ENCODE measurements around the gene ZNF740. TPM values are rescaled to one million over a fixed set of nuclear protein-coding genes. Genes with fewer than 3 reads are reported as not detected.
A peak's percentile ranks its signal among the peaks of the same experiment; 100 is the strongest.

Gene ZNF740
- total RNA-seq, 2 experiments from 2014 or later, result 31.3 to 35.9 TPM

DNA sequence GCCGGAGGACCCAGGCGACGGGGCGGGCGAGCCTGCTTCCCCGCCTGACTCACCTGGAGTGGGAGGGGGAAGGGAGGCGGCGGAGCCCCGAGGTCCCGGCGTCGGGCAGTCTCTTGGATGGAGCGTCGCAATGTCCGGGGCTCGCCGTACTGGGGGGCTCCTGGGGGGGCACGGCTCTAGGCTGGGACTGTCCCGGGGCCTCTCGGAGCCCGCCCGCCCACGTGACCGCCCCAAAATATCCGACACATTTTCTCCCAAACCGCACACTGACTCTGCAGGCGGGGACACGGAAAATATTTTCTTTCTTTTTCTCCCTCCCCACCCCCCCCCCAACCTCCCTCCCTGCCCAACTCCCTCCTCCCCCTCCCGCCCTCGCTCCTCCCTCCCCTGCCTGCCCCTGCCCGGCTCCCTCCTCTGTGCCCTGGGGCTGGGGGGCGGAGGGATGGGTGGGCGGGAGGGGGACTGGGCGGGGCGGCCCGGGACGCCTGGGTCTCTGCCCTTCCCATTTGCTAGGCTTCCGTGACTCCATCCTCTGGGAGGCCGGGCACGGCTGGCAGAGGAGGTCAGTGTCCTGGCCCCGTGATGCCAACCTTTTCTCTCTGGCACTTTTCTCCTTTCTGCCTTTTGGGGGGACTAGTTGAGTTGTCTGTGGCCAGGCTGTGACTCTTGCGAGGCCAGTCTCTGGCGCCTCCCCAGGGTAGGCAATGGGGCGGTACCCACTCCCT, 51.6 kb downstream of the ZNF740 start, which contains the start of gene RARG:
Gene RARG, minus strand, starts transcription at position 289 of the 725 bp plus-strand sequence. CDS start 4,664 bp downstream, outside the sequence.
- Mint-ChIP-seq H3K36me3 (ENCODE audit: low read depth) (no peaks in the 10 kb centered on the region), H3K9me3 (no peaks in the 10 kb centered on the region), H3K4me1 (ENCODE audit: low read depth) (peaks cover 75% of the 10 kb centered on the region), H3K4me3 (peak within 1 kb of the TSS; percentile 81), H3K27me3 (no peaks in the 10 kb centered on the region), H3K27ac (peak within 1 kb of the TSS; percentile 87)
- intact Hi-C loops (cut with micrococcal nuclease), result no loop called here
- ATAC-seq (peak; percentile 74), DNase-seq (peak; percentile 76)
- ChIA-PET CTCF (interaction anchor here (0.7 to 4.6 kb wide), 2 partner anchors 19 to 21 kb away, joined by 3 to 23 read pairs; no protein-coding TSS in a partner anchor), POLR2A (interaction anchor here (0.6 to 5.5 kb wide), 10 partner anchors 12 to 67 kb away, joined by 3 to 47 read pairs (median 4); partner anchors contain the start of genes CSAD, ESPL1 and MYG1)
- TF ChIP-seq, protein P1, sequence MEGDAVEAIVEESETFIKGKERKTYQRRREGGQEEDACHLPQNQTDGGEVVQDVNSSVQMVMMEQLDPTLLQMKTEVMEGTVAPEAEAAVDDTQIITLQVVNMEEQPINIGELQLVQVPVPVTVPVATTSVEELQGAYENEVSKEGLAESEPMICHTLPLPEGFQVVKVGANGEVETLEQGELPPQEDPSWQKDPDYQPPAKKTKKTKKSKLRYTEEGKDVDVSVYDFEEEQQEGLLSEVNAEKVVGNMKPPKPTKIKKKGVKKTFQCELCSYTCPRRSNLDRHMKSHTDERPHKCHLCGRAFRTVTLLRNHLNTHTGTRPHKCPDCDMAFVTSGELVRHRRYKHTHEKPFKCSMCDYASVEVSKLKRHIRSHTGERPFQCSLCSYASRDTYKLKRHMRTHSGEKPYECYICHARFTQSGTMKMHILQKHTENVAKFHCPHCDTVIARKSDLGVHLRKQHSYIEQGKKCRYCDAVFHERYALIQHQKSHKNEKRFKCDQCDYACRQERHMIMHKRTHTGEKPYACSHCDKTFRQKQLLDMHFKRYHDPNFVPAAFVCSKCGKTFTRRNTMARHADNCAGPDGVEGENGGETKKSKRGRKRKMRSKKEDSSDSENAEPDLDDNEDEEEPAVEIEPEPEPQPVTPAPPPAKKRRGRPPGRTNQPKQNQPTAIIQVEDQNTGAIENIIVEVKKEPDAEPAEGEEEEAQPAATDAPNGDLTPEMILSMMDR (IDR thresholded peaks at IDR 0.05), result no peak

DNA sequence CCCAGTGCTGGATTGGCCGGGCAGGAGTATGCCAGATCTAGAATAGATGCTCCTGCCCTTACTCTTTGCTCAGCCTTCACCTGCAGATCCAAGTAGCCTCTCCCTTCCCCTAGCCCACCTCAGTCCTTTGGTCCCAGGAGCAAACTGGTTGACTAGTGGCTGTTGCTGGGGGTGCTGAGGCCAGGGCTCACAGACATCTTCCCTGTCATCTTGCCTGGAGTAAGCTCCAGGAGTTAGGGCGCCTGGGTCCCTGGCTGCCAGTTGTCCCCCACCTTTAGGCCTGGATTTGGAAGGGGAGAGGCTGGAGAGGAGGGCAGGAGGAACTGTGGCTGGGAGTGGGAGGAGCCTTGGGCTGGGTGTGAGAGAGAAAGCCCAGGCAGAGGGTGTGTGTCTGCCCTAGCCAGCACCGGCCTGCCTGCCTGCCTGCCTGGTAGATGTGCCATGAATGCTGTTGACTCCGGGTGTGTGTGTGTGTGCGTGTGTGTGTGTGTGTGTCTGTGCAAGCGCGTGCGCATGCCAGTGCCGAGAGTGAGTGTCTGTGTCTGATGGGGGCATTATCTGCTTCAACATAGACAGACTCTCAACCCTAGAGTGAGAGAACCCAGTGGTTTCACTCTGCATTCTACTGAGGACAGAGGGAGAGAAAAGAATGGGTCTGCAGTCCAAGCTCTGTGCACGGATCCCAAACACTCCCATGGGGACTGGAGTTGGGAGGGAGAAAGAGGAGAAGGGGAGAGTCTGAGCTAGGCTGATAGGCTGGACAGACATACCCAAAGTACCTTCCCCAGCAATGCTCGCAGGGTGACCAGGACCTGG, 52.3 kb downstream of the ZNF740 start:
- H3K27ac Mint-ChIP-seq, result peak overlapping the region; percentile 87
- peak; percentile 68 for DNase-seq
- CTCF ChIA-PET, result interaction anchor here (0.6 to 4.6 kb wide), 4 partner anchors 9 to 19 kb away, joined by 3 to 23 read pairs (median 4); a partner anchor contains a TSS

DNA sequence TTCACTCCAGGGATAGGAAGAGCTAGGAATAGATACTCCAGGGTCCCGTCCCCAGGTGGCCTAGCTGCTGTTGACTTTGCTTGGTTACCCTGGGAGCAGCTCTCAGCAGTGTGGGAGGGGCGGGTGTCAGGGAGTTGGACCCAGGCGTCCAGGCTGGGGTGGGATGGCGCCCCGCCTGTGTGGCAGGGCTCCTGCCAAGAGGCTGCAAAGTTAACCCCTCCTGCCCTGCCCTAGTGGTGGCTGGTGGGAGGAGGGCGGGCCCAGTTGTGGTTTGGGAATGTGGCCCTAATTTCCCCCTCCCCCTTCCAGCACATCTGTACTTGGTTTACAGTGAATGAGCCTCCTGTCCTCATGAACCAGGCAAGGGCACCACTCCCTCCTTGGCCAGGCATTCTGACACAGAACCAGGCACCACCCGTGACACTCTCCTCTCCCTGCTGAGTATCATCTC, 53.2 kb downstream of the ZNF740 start:
- intact Hi-C loops (cut with micrococcal nuclease), result no loop called here
- no peaks in the 10 kb centered on the region for H3K27me3 Mint-ChIP-seq
- H3K9me3 Mint-ChIP-seq, result no peaks in the 10 kb centered on the region
- ChIA-PET CTCF (interaction anchor here (1.0 to 4.6 kb wide), 4 partner anchors 8 to 20 kb away, joined by 3 to 23 read pairs (median 4); a partner anchor contains a TSS), POLR2A (interaction anchor here (0.6 to 5.5 kb wide), 7 partner anchors 9 to 86 kb away, joined by 3 to 47 read pairs (median 4); a partner anchor contains a TSS)
- H3K27ac Mint-ChIP-seq, result peak overlapping the region; percentile 87
- no peak for DNase-seq
- TF ChIP-seq, protein P1 (IDR thresholded peaks at IDR 0.05), result no peak
- no peak for ATAC-seq
- H3K4me3 Mint-ChIP-seq, result no peak overlapping the region
- H3K4me1 Mint-ChIP-seq (ENCODE audit: low read depth), result peaks cover 69% of the 10 kb centered on the region
- no peaks in the 10 kb centered on the region for H3K36me3 Mint-ChIP-seq (ENCODE audit: low read depth)

More for the DNA sequence above, 52.3 kb downstream of the ZNF740 start:
- no peaks in the 10 kb centered on the region for H3K9me3 Mint-ChIP-seq
- no peaks in the 10 kb centered on the region for H3K27me3 Mint-ChIP-seq
- intact Hi-C loops (cut with micrococcal nuclease), result no loop called here
- peak; percentile 47 for ATAC-seq
- H3K4me3 Mint-ChIP-seq, result peak overlapping the region; percentile 81
- POLR2A ChIA-PET, result interaction anchor here (0.6 to 5.5 kb wide), 8 partner anchors 8 to 47 kb away, joined by 3 to 47 read pairs (median 5); partner anchors contain the start of gene ESPL1
- TF ChIP-seq, protein P1 (IDR thresholded peaks at IDR 0.05), result no peak
- H3K36me3 Mint-ChIP-seq (ENCODE audit: low read depth), result no peaks in the 10 kb centered on the region
- peaks cover 75% of the 10 kb centered on the region for H3K4me1 Mint-ChIP-seq (ENCODE audit: low read depth)

DNA sequence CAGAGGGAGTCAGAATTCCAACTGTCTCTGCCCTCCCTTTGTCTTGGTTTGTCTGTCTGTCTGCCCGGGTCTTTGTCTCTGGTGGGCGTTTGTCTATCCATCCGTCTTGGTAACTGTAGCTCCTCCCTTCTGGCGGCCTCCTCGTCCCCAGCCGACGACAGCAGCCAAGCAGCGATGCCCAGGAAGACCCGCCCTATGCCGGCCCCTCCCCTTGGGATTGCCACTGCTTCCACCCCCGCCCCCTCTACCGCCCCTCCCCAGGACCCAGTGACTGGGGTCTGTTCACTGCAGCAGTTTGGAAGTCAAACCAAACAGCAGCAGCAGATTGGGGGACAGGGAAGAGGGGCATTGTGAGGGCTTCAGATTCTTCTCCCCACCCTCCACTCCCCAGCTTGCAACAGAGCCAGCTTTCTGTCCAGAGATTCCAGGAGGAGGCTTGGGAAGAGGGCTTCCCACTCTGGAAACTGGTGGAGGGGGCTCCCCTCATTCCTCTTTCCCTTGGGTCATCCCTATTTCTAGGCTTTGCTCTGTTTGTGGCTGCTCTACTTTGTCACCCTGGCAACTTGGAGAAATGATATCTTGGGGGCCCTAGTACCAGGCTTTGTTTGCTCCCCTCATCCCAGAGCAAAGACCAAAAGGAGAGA, 53.9 kb downstream of the ZNF740 start:
- intact Hi-C loops (cut with micrococcal nuclease), result no loop called here
- no peak overlapping the region for H3K4me3 Mint-ChIP-seq
- ATAC-seq, result no peak
- peak overlapping the region; percentile 45 for H3K27ac Mint-ChIP-seq
- DNase-seq, result peak; percentile 44
- H3K36me3 Mint-ChIP-seq (ENCODE audit: low read depth), result no peaks in the 10 kb centered on the region
- TF ChIP-seq, protein P1 (IDR thresholded peaks at IDR 0.05), result no peak
- POLR2A ChIA-PET, result interaction anchor here (0.6 to 5.5 kb wide), 7 partner anchors 8 to 85 kb away, joined by 3 to 47 read pairs (median 4); a partner anchor contains a TSS
- CTCF ChIA-PET, result interaction anchor here (1.0 to 4.6 kb wide), 5 partner anchors 9 to 33 kb away, joined by 4 to 23 read pairs (median 5); partner anchors contain the start of gene ESPL1
- H3K9me3 Mint-ChIP-seq, result no peaks in the 10 kb centered on the region
- no peaks in the 10 kb centered on the region for H3K27me3 Mint-ChIP-seq
- H3K4me1 Mint-ChIP-seq (ENCODE audit: low read depth), result peaks cover 66% of the 10 kb centered on the region

Data from activated CD8-positive, alpha-beta T cell treated with anti-CD3 and anti-CD28 coated beads for 36 hours (primary cell).